ENCODE data around the gene DUSP10.

The DUSP10 gene

DNA sequence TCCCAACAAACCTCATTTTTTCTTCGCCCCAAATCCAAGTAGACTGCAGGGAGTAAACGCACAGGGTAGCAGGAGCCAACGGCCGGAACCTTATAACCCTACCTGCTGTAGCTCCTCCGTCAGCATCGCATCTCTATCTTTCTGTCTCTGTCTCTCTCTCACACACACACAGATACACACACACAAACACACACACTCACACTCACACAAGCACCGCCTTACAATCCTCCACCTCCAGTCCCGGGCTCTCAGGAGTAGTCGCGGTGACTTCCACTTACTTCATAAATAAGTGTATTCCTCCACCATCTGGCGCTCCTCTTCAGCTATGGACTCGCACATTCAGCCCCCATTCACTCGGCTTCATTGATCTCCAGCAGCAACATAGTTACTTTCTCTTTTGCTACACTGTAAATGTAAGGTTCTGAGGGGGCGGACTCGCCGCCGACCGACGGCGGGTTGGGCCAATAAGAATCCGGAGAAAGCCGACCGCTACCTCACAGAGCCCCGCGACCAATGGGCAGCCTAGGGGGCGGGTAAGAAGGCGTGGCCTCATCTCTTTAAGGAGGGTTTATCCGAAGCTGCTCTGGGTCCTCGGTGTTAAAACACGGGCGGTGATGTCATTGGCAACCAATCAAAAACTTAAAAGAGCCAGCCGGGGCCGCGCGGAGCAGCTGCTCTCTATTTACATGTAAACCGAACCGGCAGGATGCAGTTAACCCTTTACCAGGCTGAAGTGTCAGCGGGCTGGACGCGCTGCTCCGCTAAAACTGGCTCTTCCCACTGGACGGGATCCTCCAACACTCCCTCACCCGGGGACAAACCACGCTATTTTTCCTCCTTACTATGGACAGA, at the start of gene DUSP10:
TSS of gene DUSP10 (minus strand) at position 387 of the 852 bp plus-strand sequence. CDS start 2,345 bp downstream, outside the sequence.
- peak; percentile 96 to 98 for DNase-seq (ENCODE audit: low read depth in 2 of 2, low spot score in 1 of 2)

DNA sequence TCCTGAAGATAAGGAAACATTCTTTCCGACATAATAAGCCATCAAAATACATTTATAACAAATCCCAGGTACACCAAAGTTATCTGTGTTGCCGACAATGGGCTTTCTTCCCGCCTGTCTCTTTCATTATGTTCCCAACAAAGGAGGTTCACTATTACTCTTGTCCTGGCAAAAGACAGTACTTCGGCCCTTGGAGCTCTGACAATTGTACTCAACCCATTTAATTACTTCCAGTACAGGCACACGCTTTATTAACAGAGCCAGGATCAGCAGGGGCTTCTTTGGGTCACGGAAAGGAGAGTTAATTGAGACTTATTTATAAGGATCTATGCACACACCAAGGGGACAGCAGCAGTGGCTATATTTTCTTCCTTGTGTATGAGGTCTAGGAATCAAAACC, 46.6 kb upstream of the DUSP10 start:
- DNase-seq (ENCODE audit: low read depth in 2 of 2, low spot score in 1 of 2), result no peak

DNA sequence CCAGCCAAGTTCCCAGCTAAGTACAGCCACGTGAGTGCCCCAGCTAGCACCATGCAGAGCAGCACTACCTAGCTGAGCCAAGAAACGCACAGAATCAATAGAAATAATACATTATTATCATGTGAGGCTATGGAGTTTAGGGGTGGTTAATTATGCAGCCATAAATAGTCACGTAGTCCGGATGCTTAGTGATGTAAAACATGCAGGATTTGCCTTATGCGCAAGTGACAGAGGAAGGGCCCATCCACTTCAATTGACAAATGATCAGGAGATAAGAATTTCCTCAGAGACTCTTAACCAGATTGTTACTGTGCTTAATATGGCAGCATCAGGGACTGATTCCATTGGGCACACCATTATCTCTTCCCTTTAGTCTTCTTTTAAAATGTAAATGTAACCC, 44.8 kb upstream of the DUSP10 start:
- DNase-seq (ENCODE audit: low read depth in 2 of 2, low spot score in 1 of 2), result no peak

DNA sequence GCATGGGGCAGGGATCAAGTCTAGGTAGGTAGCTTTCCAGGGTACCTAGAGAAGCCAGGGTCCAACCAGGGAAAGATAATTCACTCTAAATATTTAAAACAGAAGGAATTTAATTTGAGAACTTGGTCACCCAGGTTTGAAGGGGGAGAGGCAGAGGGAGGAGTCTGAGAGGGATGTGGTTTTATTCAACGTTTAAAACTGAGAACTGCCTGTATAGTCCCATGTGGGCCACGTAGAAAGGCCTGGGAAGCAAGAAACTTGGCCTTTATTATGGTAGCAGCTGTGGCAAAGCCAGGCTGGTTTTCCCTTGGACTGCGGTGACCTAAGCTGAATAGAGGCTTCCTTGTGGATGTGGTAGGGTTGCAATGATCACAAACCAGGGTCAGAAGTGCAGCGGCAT, 42.0 kb upstream of the DUSP10 start:
- DNase-seq (ENCODE audit: low read depth in 2 of 2, low spot score in 1 of 2), result no peak

DNA sequence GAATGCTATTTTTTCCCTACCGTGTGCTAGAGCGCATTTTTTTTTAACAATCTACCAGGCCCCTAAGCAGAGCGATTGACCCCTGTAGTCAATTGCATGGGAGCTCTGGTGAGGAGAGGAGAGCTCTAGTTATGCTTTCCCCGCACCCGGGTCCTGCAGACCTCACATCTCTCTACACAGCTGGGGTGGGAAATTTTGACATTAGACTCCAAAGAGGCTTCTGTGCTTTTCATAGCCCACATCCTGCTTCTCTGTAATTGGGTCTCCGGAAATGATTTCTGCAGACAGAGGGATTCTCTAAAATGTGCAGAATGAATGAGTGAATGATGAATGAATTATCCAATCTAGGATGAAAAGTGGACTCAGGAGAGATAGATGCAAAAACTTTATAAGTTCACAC, 41.5 kb upstream of the DUSP10 start:
- no peak for DNase-seq (ENCODE audit: low read depth in 2 of 2, low spot score in 1 of 2)

DNA sequence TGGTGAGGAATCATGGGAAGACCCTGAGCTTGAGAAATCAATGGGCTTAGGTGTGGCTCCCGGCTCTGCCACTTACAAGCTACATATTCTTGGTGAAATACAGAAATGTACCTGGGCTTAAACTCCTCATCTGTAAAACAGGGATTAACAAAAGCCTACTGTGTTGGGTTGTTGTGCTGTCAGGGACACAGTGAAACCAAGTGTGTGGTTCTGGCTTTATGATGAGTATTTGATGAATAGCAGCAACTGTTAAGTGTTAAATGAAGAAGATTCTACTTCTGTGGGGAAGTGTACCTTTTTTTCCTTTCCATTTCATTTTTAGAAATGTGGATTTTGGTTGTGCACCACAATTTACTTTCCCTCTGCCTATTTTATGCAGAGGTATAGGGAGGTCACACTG, 41.1 kb upstream of the DUSP10 start:
- DNase-seq (ENCODE audit: low read depth in 2 of 2, low spot score in 1 of 2), result no peak

DNA sequence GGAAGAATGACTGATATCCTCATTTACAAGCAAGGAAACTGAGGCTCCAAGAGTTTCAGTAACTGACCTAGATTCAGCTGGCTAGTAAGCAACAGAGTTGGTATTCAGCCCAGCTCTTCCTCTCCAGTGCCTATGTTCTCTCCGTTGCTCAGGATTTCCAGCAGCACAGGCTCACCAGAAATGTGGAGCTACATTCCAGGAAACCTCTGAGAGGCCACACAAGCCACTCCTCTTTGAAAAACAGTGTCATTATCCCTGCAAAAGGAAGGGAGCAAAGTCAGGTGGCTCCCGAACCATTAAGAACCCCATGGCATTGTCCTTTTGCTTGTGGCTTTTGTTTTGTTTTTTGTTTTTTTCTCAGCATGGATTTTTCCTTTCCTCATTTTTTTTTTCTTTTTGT, 40.6 kb upstream of the DUSP10 start:
- no peak for DNase-seq (ENCODE audit: low read depth in 2 of 2, low spot score in 1 of 2)

DNA sequence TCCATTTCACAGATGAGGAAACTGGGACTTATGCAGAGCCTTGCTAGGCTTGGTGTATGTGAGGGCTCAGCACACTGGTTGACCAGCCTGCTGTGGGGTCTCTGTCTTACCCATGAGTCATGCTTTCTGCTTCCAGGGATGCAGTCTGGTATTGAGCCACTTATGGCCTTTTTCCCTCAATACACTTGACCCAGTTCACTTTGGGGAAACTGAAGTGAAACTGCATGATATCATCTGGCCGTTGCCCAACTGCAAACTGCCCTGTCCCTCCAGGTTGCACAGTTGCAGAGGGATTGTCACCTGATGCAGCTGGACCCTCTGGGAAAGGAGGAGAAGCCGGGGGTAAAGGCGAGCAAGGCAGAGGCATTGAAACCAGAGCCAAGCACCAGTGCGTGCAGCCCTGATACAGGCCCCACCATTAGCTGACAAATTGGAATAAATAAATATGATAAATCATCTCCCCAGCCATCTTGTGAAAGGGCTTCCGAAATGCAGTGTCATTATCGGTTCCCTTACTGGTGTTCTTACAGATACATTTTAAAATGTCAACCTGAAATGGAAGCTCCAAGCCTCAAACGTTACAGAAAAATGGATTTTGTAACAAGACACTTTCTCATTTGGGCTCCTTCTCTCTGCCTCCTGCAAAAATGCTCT, 39.3 kb upstream of the DUSP10 start:
- DNase-seq (ENCODE audit: low read depth in 2 of 2, low spot score in 1 of 2), result no peak

DNA sequence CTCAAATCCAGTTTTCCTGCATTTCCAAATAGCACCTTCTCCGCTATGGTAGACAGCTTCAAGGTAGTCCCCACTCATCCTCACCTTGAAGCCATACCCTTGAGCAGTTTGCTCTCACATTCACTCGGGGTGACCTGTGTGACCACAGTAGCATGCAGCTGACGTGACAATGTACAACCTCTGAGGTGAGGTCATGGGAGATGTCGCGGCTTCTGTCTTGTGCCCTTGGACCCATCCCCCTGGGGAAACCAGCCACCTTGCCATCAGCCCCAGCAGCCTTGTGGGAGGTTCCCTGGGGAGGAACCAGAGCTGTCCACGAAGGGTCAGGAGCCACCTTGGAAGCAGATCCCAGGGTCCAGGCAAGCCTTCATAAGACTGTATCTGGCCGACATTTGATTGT, 38.3 kb upstream of the DUSP10 start:
- DNase-seq (ENCODE audit: low read depth in 2 of 2, low spot score in 1 of 2), result no peak

DNA sequence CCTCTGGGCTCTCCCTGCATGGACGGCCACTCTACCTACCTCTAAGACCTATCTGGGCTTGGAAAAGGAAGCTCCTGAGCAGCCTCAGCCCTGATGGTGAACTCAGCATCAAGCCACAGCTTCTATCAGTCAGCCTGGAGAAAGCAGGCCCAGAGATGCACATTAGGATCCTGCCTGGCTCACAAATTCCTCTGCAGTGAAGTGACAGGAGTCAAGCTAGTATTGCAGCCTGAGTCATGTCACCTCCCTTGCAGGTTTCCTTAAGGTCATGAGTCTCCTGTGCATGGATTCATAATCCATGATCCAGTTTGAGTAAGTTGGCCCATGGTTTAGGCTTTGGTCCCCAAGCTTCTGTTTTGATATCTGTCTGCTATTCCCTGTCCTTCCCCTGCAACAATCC, 37.9 kb upstream of the DUSP10 start:
- no peak for DNase-seq (ENCODE audit: low read depth in 2 of 2, low spot score in 1 of 2)

DNA sequence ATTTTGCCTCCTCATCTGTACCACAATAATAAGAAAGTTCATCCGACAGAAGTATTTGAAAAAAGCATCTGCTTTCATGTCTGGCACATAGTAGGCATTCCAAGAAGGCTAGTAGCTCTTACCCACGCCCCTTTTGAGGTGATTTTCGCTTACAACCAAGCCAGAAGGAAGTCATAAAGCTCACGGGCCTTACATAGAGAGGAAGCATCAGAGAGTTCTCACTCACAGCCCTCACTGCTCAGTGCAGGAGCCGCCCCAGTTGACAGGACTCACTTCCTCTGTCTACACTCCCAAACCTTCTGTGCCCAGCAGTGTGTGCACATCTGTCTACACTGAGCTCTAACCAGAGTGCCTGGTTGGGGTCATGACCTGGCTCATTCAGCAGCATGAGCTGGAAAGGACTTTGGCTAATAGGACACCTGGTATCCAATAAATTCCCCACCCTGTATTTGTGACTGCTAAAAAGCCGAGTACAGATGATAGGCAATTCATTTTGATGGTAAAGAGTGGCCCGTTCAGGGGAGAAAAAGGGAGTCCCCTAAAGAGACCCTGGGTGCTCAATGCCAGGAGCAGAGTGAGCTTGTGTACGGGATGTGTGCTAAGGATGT, 36.8 kb upstream of the DUSP10 start:
- no peak for DNase-seq (ENCODE audit: low read depth in 2 of 2, low spot score in 1 of 2)

DNA sequence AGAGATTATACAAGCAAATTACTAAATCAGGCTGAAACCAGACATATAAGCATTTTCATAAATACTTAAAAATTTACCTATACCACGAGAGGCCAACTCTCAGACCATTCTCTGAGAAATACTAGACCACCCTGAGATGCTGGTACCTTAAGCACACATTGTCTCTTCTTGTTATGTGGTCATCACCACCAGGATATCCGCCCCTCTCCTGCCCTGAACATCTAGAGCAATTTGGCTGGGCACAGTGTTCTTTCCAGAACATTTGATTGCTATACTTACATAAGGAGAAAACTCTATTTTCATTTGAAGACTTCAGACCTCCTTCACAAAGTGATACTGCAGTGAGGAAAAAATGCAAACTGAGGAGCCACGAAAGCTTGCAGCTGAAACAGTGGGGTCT, 36.2 kb upstream of the DUSP10 start:
- DNase-seq (ENCODE audit: low read depth in 2 of 2, low spot score in 1 of 2), result no peak

DNA sequence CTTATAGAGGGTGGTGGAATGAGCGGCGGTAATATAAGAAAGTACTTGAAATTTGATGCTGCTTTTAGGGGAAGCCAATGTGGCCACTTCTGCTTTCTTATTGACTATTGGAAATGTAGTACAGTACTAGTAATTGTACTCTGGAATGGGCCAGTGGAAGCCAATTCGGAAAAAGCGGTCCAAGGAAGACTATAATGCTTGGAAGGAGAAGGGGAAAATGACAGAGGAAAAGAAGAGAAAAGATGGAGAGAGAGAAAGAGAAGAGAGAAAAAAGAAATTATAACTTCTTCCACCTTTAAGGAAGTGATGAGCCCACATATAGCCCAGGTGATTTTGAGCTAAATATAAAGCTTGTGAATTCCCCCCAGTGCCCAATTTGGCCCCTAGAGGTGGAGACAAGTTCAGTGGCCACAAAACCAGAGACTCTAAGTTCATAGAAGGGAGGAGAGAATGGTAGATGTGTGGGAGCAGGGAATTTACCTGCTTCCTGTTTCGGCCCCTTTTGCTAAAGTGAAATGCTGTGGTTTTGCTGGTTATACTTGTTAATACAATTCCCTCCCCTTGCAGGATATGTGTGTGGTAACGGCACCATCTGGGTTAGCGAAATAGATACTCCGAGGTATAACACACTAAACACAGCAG, 35.7 kb upstream of the DUSP10 start:
- peak in 1 of 2 donors; percentile 17 for DNase-seq (ENCODE audit: low read depth in 2 of 2, low spot score in 1 of 2)

DNA sequence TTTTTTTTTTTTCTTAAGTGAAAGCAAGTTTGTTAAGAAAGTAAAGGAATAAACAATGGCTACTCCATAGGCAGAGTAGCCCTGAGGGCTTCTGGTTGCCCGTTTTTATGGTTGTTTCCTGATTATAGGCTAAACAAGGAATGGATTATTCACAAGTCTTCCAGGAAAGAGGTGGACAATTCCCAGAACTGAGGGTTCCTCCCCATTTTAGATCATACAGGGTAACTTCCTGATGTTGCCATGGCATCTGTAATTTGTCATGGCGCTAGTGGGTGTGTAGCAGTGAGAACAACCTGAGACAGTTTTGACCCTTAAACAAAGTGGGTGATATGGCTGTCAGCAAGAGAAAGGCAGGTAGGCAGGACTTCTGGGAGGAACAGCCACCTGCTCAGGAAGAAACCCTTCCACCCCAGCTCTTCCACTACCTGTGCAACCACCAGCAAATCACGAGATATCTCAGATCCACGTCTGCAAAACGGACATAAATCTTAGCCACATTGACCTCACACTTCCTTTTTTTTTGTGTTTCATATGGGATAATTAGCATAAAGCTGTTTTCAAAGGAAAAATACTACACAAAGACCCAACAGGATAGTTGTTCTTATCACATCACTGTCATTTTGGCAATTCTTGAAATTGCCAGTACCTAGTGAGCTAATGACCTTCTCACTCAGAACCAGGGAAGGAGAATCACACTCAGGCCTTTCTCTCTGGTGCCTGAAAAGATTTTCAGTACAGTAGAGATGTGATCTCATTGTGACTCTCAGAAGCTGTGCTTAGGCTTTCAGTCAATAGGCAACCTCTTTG, 34.8 kb upstream of the DUSP10 start:
- no peak for DNase-seq (ENCODE audit: low read depth in 2 of 2, low spot score in 1 of 2)

DNA sequence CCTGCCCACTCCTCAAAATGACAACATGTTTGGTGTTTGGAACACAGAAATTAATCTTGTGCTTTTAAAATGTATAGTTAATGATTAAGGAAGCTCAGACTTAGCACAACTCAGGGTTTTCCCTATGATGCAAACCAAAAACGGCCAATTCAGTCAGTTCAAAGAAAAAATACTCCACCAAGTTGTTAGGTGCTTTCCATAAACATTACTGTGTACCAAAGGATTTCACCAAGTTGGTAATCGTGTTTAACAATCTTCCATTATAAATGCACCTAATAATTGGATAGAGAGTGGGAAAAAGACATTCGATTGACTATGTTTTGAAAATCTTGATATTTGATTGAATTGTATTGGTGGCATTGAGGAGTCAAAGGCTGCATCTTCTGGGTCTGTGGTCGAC, 33.3 kb upstream of the DUSP10 start:
- DNase-seq (ENCODE audit: low read depth in 2 of 2, low spot score in 1 of 2), result no peak

DNA sequence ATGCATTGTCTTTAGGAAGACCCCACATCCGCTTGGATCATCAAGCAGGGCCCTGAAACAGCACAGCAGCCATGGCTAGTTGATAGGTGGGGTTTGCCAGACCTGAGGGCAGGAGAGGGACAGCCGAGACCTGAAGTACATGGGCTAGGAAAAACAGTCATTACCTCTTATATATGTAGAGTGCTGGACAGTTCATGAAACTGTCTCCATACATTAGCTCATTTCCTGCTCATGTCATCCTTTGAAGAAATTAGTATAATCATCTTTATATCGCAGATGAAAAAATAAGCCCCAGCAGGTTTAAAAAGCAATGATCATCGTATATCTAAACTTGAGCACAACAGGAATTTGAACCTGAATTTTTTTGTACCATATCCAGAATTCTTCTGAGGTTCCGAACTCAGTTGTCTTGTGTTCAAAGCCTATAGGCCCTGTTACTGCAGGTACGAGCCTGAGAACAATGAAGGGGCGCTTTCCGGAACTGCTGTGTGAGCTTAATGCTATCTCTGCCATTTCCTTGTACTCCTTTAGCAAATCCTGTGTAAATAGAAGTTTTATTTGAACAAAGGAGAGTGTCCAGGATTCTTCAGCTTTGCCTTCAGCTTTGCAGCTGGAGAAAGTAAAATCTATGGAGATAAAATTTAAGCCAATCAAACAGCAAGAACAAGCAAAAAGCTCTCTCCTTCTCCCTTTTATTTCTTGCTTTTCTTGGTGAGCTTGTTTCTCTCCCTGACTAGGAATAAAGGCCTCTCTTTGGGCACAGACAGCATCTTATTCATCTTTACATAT, 32.4 kb upstream of the DUSP10 start:
- DNase-seq (ENCODE audit: low read depth in 2 of 2, low spot score in 1 of 2), result no peak

DNA sequence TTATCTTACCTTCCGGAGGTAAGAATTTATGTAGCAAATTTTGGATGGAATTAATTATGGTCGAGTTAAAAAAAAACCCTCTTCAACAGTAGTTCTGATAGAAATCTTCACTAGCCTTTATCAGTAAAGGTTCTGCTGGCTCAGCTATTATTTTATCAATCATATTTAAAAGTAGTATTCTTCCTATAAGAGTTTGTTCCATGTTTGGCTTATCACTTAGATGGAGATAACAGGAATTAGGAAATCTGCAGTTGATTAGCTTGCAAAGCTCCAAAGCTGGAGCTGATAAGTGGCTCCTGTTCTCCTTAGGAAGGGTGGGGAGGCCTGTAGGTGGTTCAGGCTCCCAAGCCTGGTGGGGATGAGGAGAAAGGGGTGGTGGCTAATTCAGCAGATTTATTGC, 31.5 kb upstream of the DUSP10 start:
- DNase-seq (ENCODE audit: low read depth in 2 of 2, low spot score in 1 of 2), result no peak

DNA sequence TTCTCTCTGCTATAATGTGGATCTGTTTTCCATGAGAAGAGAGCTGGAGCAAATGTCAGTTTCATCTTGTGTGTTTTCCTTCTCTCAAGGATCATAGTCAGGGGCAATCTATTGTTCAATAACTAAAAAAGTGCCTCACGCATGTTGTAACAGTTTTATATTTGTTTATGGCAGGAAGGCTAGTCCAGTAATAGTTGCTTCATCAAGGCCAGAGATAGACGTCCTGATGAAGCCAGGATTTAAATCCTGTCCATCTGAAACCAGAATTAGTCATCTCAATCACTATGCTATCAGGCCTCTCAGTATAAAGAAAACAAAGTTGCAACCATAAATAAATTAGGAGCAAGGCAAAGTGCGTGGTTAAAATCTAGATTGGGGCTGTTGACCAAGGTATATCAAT, 30.2 kb upstream of the DUSP10 start:
- no peak for DNase-seq (ENCODE audit: low read depth in 2 of 2, low spot score in 1 of 2)

DNA sequence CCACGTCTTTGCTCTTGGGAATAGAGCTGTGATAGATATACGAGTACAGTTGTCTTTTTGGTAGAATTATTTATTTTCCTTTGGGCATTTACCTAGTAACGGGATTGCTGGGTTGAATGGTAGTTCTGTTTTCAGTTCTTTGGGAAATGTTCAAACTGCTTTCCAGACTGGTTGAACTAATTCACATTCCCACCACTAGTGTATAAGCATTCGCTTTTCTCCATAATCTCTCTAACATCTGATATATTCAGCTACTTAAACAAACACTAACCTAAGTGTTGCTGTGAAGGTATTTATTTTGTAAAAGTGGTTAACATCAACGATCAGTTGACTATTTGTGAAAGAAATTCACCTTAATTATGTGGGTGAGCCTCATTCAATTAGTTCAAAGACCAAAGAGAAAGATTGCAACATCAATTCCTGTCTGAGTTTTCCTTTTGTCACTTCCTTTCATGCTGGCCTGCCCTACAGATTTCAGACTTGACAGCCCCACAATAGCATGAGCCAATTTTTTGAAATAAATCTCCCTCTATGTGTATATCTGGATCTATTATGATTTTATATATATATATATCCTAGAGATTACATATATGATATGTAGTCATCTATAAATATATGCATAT, 26.7 kb upstream of the DUSP10 start:
- DNase-seq (ENCODE audit: low read depth in 2 of 2, low spot score in 1 of 2), result no peak

DNA sequence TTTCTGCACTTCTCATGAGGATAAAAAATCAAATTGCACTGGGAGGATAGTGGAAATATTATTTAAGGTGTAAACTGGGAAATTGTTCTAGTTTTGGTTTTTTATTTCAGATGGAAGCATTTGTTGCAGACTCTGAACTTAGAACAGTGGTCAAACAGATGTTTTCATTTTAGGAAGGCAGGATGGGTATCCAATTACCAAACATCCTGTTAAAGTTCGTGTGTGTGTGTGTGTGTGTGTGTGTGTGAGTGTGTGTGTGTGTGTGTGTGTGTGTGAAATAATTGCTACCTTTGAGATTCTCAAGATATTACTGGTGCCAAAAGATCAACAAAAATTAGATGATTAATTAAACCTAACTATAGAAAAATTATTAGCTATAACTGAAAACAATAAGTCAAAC, 24.3 kb upstream of the DUSP10 start:
- no peak for DNase-seq (ENCODE audit: low read depth in 2 of 2, low spot score in 1 of 2)
